ENCODE data around the gene CEL.

DNA sequence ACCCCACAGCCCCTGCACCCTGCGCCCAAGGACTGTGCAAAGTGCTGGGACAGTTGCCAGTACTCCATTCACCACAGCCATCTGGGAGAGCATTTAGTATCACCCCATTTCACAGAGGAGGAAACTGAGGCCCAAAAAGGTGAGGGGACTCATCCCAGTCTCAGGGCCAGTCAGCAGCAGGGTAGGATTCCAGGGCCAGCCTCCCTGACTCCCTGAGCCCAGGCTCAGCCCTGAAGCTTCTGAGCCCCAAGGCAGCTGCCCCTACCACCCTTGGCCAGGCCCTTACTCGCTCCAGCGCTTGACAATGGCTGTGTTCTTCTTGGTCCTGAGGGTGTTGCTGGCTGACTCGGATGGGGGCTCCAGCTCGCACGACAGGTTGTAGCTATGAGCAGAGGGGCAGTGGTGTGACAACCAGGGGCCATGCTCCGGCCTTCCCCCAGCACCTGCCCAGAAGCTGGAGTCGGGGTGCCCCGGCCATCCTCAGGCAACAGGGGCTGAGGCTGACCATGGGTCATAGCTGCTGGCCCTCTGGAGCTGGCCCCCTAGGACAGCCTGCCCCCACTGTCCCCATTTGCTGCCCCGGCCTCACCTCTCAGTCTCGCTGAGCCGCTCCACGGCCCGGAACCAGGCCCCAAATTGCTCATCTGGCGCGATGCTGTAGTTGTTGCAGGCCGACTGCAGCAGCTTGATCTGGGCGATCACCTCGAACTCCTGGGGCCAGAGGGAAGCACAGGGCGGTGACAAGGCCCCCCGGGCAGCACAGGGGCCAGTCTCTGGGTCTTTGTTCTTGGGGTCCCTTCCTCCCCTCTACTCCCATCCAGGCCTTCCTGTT lies 40.6 kb downstream of the CEL start:
- TF ChIP-seq, protein P1, sequence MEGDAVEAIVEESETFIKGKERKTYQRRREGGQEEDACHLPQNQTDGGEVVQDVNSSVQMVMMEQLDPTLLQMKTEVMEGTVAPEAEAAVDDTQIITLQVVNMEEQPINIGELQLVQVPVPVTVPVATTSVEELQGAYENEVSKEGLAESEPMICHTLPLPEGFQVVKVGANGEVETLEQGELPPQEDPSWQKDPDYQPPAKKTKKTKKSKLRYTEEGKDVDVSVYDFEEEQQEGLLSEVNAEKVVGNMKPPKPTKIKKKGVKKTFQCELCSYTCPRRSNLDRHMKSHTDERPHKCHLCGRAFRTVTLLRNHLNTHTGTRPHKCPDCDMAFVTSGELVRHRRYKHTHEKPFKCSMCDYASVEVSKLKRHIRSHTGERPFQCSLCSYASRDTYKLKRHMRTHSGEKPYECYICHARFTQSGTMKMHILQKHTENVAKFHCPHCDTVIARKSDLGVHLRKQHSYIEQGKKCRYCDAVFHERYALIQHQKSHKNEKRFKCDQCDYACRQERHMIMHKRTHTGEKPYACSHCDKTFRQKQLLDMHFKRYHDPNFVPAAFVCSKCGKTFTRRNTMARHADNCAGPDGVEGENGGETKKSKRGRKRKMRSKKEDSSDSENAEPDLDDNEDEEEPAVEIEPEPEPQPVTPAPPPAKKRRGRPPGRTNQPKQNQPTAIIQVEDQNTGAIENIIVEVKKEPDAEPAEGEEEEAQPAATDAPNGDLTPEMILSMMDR (conservative IDR thresholded peaks at IDR 0.05; ENCODE audit: low read length), result no peak
- TF ChIP-seq EZH2phosphoT487 (IDR thresholded peaks at IDR 0.05; ENCODE audit: borderline replicate concordance, low read depth, low read length), result no peak
